GM19452 (cell line): ENCODE results near the gene TRIP6.
A peak's percentile ranks its signal among the peaks of the same experiment; 100 is the strongest.

Experiments
- ATAC-seq: cut with Tn5 transposase; IDR thresholded peaks from one replicate; pipeline ENCODE4 v1.9.1; 2021; ENCODE audit not compliant: unreplicated experiment

TRIP6 gene

DNA sequence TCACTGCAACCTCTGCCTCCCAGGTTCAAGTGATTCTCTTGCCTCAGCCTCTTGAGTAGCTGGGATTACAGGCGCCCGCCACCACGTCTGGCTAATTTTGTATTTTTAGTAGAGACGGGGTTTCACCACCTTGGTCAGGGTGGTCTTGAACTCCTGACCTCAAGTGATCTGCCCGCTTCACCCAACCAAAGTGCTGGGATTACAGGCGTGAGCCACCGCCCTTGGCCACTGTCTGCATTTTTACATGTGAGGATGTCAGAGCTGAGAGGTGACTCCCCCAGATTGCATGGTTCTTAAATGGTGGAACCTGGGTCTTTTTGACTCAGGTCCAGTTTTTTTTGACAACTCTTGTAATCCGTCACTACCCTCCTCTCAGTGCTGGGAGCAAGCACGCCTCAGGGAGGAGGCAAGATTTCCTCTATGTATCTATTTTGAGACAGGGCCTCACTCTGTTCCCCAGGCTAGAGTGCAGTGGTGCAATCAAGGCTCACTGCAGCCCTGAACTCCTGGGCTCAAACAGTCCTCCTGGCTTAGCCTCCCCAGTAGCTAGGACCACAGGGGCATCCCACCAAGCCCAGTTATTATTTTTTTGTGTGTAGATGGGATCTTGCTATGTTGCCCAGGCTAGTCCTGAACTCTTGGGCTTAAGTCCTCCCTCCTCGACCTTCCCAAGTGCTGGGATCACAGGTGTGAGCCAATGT, 6.6 kb downstream of the TRIP6 start:
- ATAC-seq, result no peak

DNA sequence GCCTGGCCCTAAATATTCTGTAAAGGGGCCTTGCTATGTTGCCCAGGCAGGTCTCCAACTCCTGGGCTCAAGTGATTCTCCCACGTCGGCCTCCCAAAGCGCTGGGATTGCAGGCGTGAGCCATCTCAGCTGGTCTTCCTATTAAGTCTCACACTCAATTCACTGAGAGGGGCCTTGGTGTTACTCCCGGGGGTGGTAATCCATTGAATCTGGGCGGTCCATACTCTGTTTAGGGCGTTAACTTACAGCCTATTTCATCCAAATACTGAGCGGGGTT, 7.1 kb downstream of the TRIP6 start:
- ATAC-seq, result no peak

DNA sequence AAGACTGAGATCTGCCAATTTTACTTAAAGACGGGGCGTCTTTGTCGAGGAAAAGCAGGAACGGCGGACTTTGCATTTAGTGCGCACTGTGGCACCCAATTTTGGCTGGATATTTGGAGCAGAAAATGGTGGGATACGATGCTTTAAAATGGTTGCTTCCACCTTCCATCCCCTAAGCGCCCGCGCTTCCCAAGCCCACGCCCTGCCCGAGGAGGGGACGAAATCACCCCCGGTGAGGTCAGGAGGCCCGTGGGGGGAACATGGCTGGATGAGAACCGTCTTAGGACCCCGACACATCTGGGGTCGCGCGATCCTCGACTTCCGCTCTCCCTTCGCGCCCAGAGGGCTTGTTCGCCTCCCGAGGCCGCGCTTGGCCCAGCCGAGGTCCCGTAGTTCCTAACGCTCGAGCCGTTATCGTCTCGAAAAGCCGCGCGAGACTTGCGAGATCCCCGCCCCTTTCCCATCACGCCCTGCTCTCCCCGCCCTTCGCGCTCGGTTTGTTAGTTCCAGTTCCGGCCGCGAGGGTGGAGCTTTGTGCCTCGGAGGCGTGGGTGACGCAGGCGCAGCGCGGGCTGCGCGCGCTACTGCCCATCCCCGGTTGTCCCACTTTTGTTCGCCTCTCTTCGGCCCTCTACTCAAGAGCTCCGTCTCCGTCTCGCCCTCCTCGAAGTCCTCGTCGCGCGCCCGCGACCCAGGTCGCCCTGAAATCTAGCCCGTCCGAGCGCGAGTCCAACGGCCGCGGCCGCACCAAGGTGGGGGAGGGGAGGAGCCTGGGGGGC, 7.6 kb downstream of the TRIP6 start, which contains the start of gene SRRT:
Gene SRRT, plus strand, starts transcription at position 527 of the 779 bp plus-strand sequence. CDS start 488 bp downstream, outside the sequence.
- ATAC-seq, result peak; percentile 85

DNA sequence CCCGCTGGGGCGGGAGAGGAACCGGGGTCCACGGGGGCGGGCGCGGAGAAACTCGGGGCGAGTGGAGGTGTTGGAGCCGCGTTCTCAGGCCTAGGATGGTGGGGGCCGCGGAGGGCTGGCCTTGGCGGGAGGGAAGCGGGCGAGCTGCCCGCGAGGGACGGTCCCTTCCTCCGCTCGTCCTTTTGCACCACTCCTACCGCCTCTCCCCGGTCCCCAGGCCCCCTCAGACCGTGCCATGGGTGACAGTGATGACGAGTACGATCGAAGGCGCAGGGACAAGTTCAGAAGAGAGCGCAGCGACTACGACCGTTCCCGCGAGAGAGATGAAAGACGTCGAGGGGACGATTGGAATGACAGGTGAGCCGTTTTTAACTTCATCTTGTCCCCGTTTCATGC, 8.2 kb downstream of the TRIP6 start:
- peak; percentile 32 for ATAC-seq

DNA sequence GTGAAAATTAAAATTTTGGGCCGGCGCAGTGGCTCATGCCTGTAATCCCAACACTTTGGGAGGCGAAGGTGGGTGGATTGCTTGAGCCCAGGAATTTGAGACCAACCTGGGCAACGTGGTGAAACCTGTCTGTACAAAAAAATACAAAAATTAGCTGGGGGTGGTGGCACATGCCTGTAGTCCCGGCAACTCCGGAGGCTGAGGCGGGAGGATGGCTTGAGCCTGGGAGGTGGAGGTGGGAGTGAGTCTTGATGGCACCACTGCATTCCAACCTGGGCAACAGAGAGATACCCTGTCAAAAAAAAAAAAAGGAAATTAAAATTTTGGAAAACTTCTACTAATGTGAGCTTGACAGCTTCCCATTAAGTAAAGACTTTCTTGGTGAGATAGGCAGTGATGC, 10.8 kb downstream of the TRIP6 start:
- ATAC-seq, result no peak

DNA sequence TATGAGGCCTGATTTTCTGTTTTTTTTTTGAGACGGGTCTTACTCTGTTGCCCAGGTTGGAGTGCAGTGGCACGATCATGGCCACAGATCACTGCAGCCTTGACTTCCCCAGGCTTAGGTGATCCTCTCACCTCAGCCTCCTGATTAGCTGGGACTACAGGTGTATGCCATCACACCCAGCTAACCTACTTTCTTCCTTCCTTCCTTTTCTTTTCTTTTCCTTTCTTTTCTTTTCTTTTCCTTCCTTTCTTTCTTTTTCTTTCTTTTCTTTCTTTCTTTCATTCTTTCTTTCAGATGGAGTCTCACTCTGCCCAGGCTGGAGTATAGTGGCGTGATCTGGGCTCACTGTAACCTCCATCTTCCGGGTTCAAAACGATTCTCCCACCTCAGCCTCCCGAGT, 11.5 kb downstream of the TRIP6 start:
- ATAC-seq, result no peak

DNA sequence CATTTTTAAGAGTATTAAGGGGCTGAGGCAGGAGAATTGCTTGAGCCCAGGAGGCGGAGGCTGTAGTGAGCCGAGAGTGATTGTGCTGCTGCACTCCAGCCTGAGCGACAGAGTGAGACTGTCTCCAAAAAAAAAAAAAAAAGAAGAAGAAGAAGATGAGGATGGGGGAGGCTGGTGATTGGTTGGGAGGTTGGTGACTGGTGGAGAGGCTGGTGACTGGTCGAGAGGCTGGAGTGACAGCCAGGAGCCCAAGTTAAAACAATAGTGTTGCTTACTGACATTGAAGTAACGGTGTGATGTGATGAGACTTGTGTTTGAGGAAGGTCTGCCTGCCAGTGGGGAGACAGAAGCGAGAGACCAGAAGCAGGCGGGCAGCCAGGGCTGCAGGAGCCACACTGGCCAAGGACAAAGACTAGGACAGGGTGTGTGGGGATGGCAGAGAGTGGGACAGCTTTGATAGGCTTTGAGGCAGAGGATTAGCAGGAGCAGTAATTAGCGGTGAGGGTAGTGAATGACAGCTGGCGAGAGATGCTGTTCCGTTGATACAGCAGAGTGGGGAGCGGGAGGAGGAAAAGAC, 12.6 kb downstream of the TRIP6 start:
- no peak for ATAC-seq

DNA sequence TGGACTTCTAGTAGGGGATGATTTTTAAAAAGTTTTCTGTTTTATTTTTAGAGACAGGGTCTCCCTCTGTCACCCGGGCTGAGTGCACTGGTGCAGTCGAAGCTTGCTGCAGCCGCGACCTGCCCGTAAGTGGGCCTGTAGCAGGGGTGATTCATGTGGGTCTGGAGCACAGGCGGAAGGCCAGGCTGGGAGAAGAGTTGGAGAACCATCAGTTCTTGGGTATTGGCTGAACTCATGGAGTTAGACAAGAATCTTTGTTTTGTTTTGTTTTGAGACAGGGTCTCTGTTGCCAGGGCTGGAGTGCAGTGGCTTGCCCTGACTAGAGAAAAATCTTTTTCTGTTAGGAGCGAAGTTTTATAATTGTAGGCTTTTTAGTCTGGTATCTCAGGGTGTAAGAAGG, 13.5 kb downstream of the TRIP6 start:
- no peak for ATAC-seq

DNA sequence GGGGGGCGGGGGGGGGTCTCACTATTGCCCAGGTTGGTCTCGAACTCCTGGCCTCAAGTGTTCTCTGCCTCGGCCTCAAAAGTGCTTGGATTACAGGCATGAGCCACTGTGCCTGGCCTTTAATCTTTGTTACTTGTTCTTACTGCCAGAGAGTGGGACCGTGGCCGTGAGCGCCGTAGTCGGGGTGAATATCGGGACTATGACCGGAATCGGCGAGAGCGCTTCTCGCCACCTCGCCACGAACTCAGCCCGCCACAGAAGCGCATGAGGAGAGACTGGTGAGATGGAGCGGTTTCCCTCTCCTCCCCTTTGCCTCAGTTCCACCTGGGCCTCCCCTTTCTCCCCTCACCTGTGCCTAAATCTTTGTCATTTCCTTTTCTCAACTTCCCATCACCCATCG, 13.9 kb downstream of the TRIP6 start:
- no peak for ATAC-seq

DNA sequence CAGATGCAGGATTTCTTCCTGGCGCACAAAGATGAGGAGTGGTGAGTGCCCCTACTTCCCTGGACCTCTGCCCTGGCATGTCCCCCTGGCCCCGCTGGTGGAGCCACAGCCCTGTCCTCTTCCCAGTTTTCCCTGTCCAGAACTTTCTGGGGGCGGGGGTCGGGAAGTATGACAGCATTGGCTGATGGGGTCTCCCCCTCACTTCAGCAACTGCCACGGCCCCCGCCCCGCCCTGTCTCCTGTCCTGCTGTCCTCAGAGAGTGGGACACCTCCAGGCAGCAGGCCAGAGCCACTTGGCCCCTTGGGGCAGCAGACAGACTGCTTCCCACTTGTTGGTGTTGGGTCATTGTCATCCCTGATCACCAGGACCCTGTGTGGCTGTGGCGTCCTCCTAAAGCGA, 15.0 kb downstream of the TRIP6 start:
- no peak for ATAC-seq

DNA sequence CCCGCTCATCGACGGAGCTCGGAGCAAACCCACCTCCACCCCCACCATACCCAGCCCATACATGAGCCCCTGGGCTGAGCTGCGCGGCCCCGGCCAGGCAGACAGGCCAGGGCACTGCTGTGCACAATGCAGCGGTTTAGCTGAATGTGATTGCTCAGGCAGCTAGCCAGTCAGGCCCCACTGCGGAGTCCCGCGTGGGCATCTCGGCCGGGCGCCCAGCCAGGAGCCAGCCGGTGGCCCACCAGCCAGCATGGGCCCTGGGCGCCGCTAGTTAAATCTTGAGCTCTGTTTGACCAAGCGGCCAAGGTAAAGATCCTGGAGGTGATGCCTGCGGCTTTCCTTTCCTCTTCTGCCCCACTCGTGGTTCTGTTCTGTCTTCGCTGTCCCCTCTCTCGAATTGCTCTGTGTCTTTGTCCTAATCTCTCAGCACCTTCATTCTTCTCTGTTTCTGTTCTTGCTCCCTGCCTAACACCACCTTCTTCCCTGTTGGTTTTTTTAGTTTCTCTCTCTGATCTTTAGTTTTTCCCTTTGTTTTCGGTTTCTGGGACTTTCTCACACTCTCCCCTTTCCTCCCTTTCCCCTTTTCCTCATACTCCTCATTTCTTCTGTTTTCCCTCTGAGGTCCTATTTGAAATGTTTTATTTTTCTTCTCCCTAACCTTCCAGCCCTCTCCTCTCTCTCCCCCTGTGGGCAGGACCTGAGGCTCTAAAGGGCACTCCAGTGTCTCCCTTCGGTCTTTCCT, 15.8 kb downstream of the TRIP6 start:
- ATAC-seq, result no peak

DNA sequence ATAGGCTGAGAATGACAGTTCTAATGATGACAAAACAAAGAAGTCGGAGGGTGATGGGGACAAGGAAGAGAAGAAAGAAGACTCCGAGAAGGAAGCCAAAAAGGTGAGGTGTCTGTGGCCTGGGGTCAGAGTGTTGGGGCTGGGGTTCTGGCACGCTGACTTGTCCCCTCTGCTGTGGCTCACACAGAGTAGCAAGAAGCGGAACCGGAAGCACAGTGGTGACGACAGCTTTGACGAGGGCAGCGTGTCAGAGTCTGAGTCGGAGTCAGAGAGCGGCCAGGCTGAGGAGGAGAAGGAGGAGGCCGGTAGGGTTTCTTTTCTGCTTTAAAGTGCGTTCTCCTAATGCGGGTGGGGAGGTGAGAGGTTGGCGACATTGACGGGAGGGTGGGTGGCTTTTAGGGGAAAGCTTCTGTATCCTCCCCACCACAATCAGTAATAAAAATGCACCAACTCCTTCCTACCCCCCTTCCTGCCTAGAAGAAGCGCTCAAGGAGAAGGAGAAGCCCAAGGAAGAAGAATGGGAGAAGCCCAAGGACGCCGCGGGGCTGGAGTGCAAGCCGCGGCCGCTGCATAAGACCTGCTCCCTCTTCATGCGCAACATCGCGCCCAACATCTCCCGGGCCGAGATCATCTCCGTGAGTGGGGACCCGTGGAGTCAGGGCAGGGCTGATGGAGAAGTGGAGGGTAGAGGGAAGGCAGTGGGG, 17.7 kb downstream of the TRIP6 start:
- no peak for ATAC-seq

DNA sequence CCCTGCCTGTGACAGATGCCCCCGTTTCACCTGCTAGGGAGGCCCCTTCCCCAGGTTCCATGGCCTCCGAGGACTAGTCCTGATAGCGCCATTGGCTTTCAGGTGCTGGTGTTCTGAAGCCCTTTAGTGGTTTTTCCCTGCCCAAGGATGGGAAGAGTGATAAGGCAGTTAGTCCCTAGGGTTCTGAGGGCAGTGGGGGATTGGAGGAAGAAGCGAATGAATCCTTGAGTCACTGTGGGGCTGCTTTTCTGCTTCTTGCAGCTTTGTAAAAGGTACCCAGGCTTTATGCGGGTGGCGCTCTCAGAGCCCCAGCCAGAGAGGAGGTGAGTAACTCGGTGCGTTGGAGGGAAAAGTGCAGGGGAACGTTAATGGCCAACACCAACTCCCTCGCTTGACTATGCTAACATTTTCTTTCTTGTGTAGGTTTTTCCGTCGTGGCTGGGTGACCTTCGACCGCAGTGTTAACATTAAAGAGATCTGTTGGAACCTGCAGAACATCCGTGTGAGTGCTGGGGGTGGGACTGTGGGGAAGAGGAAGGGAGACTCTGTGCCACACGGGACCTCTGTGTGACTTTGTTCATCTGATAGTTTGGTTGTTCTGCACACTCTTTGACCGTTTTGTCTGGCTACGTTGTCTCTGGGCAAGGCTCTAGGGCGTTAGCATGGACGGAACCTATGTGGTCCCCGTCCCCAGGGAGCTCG, 18.4 kb downstream of the TRIP6 start:
- no peak for ATAC-seq

DNA sequence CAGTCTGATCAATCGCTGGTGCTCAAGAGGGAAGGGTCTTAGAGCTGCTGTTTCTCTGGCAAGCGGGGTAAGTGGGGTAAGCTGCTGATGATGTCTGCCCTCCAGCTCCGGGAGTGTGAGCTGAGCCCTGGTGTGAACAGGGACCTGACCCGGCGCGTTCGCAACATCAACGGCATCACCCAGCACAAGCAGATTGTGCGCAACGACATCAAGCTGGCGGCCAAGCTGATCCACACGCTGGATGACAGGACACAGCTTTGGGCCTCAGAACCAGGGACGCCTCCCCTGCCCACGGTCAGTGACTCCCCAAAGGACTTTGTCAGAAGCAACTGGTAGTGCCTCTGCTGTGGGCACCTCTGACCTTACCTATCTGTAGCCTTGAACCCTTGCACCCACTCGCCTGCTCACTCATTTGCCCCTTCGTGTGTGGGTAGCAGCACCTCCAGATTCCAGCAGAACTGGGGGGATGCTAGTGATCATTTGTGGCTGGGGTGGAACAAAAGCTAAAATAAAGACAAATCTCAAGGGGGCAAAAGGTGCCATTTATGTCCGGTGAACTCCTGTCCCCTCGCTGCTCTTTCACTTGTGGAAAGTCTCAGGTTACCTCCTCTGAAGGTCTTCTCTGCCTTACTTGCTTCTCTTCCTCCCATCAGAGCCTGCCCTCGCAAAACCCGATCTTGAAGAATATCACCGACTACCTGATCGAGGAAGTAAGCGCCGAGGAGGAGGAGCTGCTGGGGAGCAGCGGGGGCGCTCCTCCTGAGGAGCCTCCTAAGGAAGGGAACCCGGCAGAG, 19.2 kb downstream of the TRIP6 start:
- no peak for ATAC-seq

DNA sequence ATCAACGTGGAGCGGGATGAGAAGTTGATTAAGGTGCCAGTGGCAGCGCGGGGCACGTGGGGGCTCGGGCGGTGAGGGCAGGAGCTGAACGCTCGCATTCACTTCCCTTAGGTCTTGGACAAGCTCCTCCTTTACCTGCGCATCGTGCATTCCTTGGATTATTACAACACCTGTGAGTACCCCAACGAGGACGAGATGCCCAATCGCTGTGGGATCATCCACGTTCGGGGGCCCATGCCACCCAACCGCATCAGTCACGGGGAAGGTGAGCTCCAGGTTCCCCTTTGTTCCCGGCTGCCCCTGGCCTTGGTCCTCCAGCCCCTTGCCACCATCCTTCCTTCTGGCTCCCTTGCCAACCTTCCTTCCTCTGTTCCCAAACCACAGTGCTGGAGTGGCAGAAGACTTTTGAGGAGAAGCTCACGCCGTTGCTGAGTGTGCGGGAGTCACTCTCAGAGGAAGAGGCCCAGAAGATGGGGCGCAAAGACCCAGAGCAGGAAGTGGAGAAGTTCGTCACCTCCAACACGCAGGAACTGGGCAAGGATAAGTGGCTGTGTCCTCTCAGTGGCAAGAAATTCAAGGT, 19.8 kb downstream of the TRIP6 start:
- no peak for ATAC-seq

DNA sequence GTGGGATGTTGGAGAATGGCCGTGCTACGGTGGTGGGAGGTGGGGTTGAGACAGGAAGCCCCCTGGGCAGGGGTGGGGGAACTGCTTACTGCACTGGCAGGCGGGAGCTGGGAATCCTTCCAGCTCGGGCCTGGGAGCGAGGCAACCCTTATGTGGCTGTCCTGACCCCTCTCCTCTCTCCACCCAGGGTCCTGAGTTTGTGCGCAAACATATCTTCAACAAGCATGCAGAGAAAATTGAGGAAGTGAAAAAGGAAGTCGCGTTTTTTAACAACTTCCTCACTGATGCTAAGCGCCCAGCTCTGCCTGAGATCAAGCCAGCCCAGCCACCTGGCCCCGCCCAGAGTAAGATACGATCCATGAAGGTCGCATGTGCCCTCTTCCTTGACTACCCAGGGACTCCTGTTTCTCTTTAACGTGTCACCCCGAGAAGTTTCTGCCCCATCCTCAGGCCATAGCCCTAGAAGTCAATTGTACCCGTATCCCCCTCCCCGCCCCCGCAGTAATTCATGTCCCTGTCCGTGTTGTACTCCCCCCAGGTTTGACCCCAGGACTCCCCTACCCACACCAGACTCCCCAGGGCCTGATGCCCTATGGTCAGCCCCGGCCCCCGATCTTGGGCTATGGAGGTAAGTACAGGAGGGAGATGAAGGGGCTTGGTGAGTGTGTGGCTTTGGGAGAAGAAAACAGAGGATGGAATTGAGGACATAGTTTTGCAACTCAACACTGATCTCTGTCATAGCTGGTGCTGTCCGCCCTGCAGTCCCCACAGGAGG, 20.5 kb downstream of the TRIP6 start:
- ATAC-seq, result peak; percentile 46

DNA sequence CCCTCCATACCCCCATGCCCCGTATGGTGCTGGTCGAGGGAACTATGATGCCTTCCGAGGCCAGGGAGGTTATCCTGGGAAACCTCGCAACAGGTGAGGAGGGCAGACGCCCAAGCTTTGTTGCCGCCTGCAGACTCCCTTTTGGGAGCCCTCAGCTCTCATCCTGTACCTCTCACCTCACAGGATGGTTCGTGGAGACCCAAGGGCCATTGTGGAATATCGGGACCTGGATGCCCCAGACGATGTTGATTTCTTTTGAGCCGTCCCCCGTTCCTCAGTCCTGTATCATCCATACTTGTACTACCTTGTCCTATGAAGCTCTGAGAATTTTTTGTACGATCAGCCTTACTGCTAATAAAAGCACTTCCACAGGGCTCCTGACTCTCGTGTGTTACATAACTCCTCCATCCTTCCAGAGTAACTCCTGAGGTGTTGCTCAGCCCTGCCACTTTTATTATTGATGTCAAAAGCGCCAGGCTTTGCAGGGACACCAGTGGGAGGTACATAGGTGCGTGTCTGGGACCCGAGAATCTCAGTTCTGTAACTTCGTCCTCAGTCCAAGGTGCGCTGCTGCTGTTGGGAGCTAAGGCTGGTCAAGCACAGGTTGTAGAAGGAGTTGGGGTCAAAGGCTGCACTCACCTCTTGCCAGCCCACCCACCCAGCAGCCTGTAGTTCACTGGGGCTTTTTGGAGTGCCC, 21.3 kb downstream of the TRIP6 start:
- ATAC-seq, result no peak
